ENCODE results near the gene CCDC78.
"Not testable (repeated sequence)": the region's sequence is repeated elsewhere in the genome, so short reads cannot be mapped to it uniquely, and the experiment has no call there.

CCDC78 gene

DNA sequence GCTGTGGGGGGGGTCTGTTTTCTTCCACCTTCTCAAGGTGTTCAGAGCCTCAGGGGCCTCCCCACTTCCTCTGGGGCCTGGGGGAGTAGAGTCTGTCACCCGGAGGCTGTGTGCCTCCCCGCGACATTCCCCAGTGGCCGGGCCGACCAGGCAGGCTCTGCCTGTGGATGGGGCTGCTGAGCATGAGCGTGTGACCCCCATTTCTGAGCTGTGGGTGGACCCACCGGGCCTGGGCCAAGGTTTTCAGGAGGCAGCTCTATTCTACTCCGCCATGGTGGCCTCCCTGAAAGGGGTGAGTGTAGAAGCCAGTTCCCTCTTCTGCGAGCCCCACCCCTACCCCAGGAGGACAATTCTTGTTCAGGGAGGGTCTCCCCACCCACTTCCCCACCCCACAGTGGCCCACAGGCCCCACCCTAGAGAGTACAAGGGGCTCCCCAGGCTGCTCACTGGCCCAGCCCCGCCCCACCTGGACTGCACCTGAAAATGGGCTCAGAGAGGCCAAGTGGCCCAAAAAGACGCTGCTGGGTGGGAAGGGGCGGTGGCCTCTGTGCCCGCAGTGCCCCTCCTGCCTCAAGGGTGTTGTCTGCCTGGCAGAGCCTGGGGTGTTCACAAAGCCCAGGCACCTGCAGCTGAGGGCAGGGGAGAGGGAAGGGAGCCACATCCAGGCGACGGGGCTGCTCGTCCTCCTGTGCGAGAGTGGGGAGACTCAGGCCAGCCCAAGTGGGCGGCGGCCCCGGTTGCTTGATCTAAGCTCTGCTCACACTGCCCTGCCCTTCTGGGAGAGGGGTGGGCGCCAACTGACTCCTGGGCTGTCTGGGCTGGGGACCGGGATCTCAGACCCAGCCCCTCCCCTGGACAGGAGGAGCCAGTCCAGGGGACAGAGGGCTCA is 35.6 kb upstream of the CCDC78 start:
- in situ Hi-C loops (cut with MboI; ENCODE audit: low sequenced_read_pairs): no loop called here

GRCh38 chr16:760545-761343 is 34.5 kb upstream of the CCDC78 start, which contains the start of gene MSLN:
MSLN (plus strand) TSS chr16:760734; CDS start chr16:762681, 1,947 bp downstream.
- in situ Hi-C loops (cut with MboI; ENCODE audit: low sequenced_read_pairs): no loop called here

- in situ Hi-C loops (cut with MboI; ENCODE audit: low sequenced_read_pairs): no loop called here
Observed at GRCh38 chr16:760065-760464, 33.8 kb upstream of the CCDC78 start.

- in situ Hi-C loops (cut with MboI; ENCODE audit: low sequenced_read_pairs): no loop called here
Observed at GRCh38 chr16:759110-759910, 33.1 kb upstream of the CCDC78 start.

DNA sequence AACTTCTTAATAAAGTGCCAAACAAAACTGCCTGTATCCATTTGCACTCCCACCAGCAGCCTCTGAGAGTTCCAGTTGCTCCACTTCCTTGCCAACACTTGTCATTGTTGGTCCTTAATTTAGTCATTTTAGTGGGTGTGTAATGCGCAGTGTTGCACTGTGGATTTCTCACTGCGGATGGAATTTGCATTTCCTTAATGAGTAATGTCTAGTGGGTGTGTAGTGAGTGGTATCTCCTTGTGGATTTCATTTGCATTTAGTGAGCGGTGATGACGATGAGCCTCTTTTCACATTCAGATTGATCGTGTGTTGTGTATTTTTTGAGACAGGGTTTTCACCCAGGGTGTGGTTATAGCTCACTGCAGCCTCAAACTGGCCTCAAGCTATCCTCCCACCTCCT is 30.2 kb upstream of the CCDC78 start:
- in situ Hi-C loops (cut with MboI; ENCODE audit: low sequenced_read_pairs): no loop called here

GRCh38 chr16:754656-755055 is 28.4 kb upstream of the CCDC78 start:
- in situ Hi-C loops (cut with MboI; ENCODE audit: low sequenced_read_pairs): no loop called here

DNA sequence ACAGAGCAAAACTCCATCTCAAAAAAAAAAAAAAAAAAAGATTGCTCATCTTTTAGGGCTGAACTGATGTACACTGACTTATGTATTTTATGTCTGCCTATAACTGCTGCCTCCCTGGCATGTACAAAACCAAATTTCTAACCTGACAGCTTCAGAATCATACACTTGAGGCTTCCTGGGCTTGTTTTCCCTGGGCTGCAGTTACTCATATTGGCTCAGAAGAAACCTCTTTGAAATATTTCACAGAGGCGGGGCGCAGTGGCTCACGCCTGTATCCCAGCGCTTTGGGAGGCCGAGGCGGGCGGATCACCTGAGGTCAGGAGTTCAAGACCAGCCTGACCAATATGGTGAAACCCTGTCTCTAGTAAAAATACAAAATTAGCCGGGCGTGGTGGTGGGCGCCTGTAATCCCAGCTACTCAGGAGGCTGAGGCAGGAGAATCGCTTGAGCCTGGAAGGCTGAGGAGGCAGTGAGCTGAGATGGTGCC is 27.9 kb upstream of the CCDC78 start:
- in situ Hi-C loops (cut with MboI; ENCODE audit: low sequenced_read_pairs): not testable (repeated sequence)

DNA sequence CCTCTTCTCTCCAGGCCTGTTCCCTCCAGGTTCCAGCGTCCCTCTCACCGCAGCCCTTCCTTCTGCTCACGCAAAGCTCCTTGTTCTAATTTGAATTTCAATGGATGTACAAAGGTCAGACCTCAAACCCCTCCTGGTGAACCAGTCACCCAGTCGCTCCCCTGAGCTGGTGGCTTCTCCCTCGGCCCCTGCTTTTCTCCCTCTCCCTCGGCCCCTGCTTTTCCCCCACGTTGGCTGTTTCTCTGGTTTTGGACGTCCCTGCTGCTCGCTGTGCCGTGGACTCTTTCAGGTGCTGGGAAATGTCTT is 25.7 kb upstream of the CCDC78 start:
- in situ Hi-C loops (cut with MboI; ENCODE audit: low sequenced_read_pairs): no loop called here

- in situ Hi-C loops (cut with MboI; ENCODE audit: low sequenced_read_pairs): no loop called here
Observed at GRCh38 chr16:751152-752006, 25.1 kb upstream of the CCDC78 start.

GRCh38 chr16:750485-750884 is 24.2 kb upstream of the CCDC78 start:
- in situ Hi-C loops (cut with MboI; ENCODE audit: low sequenced_read_pairs): no loop called here

GRCh38 chr16:749010-749409 is 22.8 kb upstream of the CCDC78 start:
- in situ Hi-C loops (cut with MboI; ENCODE audit: low sequenced_read_pairs): no loop called here

- in situ Hi-C loops (cut with MboI; ENCODE audit: low sequenced_read_pairs): no loop called here
Observed at GRCh38 chr16:747978-748746, 21.9 kb upstream of the CCDC78 start.

DNA sequence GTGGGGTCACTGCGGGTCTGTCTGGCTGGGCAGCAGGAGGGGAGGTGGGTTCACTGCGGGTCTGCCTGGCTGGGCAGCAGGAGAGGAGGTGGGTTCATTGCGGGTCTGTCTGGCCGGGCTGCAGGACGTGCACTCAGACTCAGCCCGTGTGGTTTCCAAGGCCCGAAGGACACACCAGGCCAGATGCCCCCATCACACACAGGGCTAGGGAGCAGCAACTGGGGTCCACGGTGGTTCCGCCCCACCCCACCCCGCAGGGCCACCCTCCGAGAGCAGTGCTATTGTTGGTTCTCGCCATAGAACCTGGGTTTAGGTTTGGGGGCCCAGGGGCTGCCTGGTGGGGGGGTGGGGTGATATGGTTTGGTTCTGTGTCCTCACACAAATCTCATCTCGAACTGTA is 20.4 kb upstream of the CCDC78 start:
- in situ Hi-C loops (cut with MboI; ENCODE audit: low sequenced_read_pairs): no loop called here

GRCh38 chr16:745739-746138 is 19.5 kb upstream of the CCDC78 start:
- in situ Hi-C loops (cut with MboI; ENCODE audit: low sequenced_read_pairs): no loop called here

GRCh38 chr16:743794-744500 is 17.7 kb upstream of the CCDC78 start:
- in situ Hi-C loops (cut with MboI; ENCODE audit: low sequenced_read_pairs): no loop called here

DNA sequence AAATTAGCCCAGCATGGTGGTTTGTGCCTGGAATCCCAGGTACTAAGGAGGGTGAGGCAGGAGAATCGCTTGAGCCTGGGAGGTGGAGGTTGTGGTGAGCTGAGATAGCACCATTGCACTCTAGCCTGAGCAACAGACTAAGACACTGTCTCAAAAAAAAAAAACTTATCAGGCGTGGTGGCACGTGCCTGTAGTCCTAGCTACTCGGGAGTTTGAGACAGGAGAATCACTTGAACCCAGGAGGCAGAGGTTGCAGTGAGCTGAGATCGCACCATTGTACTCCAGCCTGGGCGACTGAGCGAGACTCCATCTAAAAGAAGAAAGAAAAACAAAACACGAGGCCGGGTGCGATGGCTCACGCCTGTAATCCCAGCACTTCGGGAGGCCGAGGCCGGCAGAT is 16.7 kb upstream of the CCDC78 start:
- in situ Hi-C loops (cut with MboI; ENCODE audit: low sequenced_read_pairs): not testable (repeated sequence)

DNA sequence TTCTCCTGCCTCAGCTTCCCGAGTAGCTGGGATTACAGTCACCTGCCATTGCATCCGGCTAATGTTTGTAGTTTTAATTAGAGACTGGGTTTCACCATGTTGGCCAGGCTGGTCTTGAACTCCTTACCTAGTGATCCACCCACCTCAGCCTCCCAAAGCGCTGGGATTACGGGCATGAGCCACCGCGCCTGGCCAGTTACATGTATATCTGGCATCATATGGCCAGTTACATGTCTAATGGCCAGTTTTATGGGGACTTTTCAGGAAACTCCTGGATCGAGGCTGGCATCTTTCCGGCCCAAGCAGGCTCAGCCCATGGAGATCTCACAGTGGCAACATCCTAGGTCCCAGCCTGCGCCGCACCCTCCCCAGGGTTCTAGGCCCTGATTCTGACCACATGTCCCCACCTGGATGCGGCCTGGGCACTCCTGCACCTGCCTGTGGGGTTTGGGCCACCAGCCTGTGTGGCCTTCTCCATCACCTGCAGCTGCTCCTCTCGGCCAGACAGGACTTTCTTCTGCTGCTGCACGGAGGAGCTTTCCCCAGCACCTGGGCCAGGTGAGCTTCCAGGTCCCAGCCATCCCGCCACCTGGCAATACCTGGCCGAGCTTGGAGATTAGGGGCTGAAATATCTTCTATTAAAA is 15.9 kb upstream of the CCDC78 start:
- in situ Hi-C loops (cut with MboI; ENCODE audit: low sequenced_read_pairs): no loop called here

GRCh38 chr16:740764-741505 is 14.7 kb upstream of the CCDC78 start, which contains the start of gene CIAO3:
CIAO3 (minus strand) TSS chr16:740997; CDS start chr16:740985, 12 bp downstream.
- in situ Hi-C loops (cut with MboI; ENCODE audit: low sequenced_read_pairs): no loop called here
